Measurements from ENCODE around the gene KLHL3.

GRCh38 chr5:137705106-137705505 lies 30.8 kb downstream of the KLHL3 start:
- TF ChIP-seq CTCF (conservative IDR thresholded peaks at IDR 0.05 in 1 of 2, IDR thresholded peaks at IDR 0.05 in 1 of 2; ENCODE audit: extremely low read depth in 1 of 2, insufficient read depth in 1 of 2, low read depth in 1 of 2, low read length in 2 of 2), result no peak
- TF ChIP-seq EZH2 (IDR thresholded peaks at IDR 0.05; ENCODE audit: borderline replicate concordance, low read length), result no peak

All from mammary epithelial cell (primary cell).